Endothelial cell (in vitro differentiated cells): ENCODE results near the gene PGA3. TPM values are rescaled to one million over a fixed set of nuclear protein-coding genes. Genes with fewer than 3 reads are reported as not detected.
"Not testable (repeated sequence)": the region's sequence is repeated elsewhere in the genome, so short reads cannot be mapped to it uniquely, and the experiment has no call there.

Experiments
- DNase-seq: peaks from one replicate; pipeline ENCODE4 v3.0.0; 2021; ENCODE audit warnings: low spot score
- H3K27ac Mint-ChIP-seq: one replicate; pipeline ENCODE4 v1.8.0; 2021; ENCODE audit warnings: mixed read lengths, inconsistent platforms; ENCODE audit not compliant: unreplicated experiment
- H3K27me3 Mint-ChIP-seq: one replicate; pipeline ENCODE4 v1.8.0; 2021; ENCODE audit warnings: mild to moderate bottlenecking, moderate library complexity, mixed read lengths, inconsistent platforms; ENCODE audit not compliant: unreplicated experiment
- H3K36me3 Mint-ChIP-seq: one replicate; pipeline ENCODE4 v1.8.0; 2021; ENCODE audit warnings: mild to moderate bottlenecking, low read depth, mixed read lengths, inconsistent platforms; ENCODE audit not compliant: unreplicated experiment
- H3K4me1 Mint-ChIP-seq: one replicate; pipeline ENCODE4 v1.8.0; 2021; ENCODE audit warnings: mild to moderate bottlenecking, mixed read lengths, inconsistent platforms; ENCODE audit not compliant: unreplicated experiment
- H3K4me3 Mint-ChIP-seq: one replicate; pipeline ENCODE4 v1.8.0; 2021; ENCODE audit warnings: mild to moderate bottlenecking, mixed read lengths, inconsistent platforms; ENCODE audit not compliant: unreplicated experiment
- H3K9me3 Mint-ChIP-seq: one replicate; pipeline ENCODE4 v1.8.0; 2021; ENCODE audit warnings: mixed read lengths, inconsistent platforms; ENCODE audit not compliant: unreplicated experiment
- total RNA-seq: library from RNA; stranded (reverse); fragmentation: NEBNext Ultra II Directional; extraction: Animal tissue kit (Norgen Biotek cat#: 25700); gene quantifications from one replicate; pipeline ENCODE4 v1.2.1, GENCODE V29; 2021; ENCODE audit not compliant: unreplicated experiment
- TF ChIP-seq, protein P1 (sequence below): fragments of 200-600 bp; sonication (generic); IDR thresholded peaks from one replicate; pipeline ENCODE4 v1.5.0; 2021; ENCODE audit warnings: antibody characterized with exemption; ENCODE audit not compliant: unreplicated experiment

PGA3 gene
- total RNA-seq, 1 donor from 2014 or later, result 0.80 TPM

DNA sequence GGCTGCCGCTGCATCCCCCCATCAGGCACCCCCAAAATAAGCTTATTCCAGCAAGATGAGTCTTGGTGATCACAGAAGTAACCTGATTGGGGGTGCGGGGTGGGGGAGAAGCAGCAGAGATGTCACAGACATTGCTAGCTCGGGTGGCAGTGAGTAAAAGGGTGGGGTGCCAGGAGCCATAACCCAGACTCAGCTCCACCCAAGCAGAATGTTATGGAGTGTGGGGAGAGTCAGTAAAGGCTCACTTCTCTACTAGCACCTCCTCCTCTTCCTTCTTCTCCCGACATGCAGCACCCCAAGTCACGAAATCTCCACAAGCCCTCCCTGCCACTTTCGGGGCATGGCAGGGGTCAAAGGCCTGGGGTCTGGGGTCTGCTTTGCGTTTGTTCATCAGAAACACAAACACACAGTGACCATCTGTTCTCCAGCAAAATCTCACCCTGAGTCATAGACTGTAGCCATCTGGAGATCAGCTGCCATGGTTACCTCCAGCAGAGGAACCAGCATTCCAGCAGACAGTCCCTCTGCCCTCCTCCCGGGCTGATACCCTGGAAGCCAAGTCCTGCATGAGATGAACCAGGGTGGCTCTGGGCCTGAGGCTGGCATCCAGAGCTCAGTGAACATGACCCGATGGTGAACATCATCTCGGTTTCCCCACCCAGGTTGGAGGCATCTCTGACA, 42.1 kb downstream of the PGA3 start:
- not testable (repeated sequence) for H3K9me3 Mint-ChIP-seq, H3K4me1 Mint-ChIP-seq, H3K36me3 Mint-ChIP-seq, DNase-seq, H3K27me3 Mint-ChIP-seq, H3K27ac Mint-ChIP-seq, H3K4me3 Mint-ChIP-seq

DNA sequence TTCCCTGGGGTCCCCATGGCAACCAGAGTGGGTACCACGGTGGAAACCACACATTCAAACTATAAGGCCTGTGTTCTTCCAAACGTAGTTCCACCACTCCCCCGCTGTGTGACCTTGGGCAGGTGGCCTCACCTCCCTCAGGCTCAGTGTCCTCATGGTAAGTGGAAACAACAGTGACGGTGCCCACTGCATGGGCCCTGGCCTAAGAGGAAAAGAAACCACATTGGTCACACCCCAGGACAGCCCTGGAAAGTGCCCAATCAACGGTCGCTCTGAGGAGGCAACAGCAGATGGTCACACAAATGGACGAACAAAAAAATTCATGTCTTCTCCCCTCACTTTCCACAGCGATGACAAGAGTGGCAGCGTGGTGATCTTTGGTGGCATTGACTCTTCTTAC, 44.8 kb downstream of the PGA3 start:
- H3K27ac Mint-ChIP-seq, H3K9me3 Mint-ChIP-seq, DNase-seq, H3K4me3 Mint-ChIP-seq, H3K4me1 Mint-ChIP-seq, H3K36me3 Mint-ChIP-seq, H3K27me3 Mint-ChIP-seq: not testable (repeated sequence)

DNA sequence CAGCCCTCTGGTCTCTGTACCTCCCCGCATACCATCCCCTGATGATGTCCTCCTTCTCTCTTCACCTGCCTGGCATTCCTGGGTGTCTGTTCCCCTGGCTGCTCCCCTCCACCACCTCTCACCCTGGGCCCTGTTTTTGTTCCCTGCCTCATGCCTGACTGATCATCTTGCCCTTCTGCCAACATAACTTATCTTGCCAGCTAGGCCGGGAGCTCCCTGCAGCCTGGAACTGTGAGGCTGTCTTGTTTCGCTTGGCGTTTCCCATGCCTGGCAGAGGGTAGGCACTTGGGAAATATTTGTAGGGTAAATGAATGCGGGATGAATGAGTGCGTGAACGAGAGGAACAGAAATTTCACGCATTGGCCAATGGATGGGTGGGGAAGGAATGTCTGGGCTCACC, 45.9 kb downstream of the PGA3 start:
- not testable (repeated sequence) for H3K4me1 Mint-ChIP-seq, H3K27me3 Mint-ChIP-seq, DNase-seq, H3K4me3 Mint-ChIP-seq, H3K9me3 Mint-ChIP-seq, H3K27ac Mint-ChIP-seq, H3K36me3 Mint-ChIP-seq

DNA sequence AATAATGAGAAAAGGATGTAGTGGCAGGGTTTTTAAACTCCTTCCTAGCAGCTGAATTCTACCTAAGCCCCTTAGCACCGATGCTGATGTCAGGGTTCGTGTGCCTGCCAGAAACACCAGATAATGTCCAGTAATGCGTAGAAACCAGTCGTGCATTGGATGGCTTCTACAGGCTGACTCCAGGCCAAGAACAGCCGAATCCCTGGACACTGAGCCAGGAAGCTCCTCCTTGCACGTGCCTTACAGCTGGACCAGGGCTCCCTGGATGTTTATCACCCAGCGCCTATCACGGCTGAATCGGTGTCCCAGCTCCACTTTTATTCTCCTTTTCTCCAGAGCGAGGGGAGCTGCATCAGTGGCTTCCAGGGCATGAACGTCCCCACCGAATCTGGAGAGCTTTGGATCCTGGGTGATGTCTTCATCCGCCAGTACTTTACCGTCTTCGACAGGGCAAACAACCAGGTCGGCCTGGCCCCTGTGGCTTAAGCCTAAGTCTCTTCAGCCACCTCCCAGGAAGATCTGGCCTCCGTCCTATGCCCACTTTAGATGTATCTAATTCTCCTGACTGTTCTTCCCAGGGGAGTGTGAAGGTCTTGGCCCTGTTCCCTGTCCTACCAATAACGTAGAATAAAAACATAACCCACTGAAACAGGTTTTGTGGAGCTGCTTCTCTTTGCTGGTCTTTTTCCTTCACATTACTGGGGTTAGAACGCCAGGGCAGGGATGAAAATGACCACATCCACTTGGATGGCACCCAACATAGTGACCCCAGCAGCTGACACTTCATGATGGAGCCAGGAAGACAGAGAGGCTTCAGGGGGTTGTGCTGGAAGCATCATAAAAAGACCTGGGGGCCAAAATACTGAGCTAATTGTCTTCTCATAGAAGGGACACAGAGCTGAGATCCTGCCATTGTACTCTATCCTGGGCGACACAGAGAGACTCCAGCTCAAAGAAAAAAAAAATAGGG, 47.8 kb downstream of the PGA3 start:
- not testable (repeated sequence) for H3K27me3 Mint-ChIP-seq, H3K4me3 Mint-ChIP-seq, H3K36me3 Mint-ChIP-seq, H3K27ac Mint-ChIP-seq, H3K9me3 Mint-ChIP-seq, DNase-seq, H3K4me1 Mint-ChIP-seq

DNA sequence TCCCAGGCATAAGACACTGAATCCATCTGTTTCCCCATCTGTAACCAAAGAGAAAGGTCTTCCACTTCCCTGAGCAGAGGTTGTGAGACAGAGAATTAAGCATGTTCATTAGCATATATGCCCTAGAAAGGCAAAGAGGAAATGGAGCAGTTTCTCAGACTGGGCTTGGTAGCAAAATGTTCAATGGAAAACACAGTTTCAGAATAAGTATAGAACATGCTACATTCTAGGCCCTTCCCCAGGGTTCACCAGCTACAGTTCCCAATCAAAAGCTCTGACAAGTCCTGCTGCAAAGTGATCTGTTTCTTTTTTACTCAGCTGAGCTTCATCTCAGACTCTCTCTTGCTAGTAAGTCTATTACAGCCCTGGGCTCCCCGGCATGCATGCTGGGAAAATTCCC, 49.0 kb downstream of the PGA3 start:
- not testable (repeated sequence) for H3K4me3 Mint-ChIP-seq, H3K27me3 Mint-ChIP-seq, H3K4me1 Mint-ChIP-seq, H3K9me3 Mint-ChIP-seq, H3K27ac Mint-ChIP-seq, H3K36me3 Mint-ChIP-seq, DNase-seq

DNA sequence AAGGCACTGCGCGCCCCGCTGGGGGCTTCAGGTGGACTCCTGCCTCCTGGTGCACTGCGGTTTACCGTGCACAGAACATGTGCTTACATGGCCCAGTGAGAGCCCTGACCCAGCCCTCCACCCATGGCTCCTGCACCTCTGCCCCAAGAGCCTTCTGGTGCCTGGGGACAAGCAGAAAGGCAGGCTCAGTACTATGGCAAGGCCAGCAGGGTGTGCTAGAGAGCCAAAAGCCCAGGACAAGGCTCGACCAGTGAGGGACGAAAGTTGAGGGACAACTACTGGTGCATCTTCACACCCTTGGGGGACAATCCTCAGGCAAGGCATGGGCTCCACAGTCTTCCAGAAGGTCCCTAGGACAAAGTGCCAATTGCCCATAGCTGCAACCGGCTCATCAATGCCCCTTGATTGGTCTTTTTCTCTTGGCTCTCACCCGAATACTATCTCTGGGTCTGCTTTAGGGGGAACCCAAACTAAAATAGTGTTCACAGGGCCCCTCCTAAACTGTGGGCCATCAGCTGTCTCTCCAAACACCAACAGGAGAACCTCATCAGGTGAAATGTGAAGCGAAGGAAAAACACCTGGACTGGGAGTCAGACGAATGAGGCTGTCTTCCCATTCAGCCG, 51.2 kb downstream of the PGA3 start:
- peak; percentile 77 for DNase-seq
- peaks cover 8% of the 10 kb centered on the region for H3K36me3 Mint-ChIP-seq
- H3K27ac Mint-ChIP-seq, result no peak overlapping the region
- peaks cover 4% of the 10 kb centered on the region for H3K27me3 Mint-ChIP-seq
- H3K4me3 Mint-ChIP-seq, result no peak overlapping the region
- no peaks in the 10 kb centered on the region for H3K9me3 Mint-ChIP-seq
- TF ChIP-seq, protein P1, sequence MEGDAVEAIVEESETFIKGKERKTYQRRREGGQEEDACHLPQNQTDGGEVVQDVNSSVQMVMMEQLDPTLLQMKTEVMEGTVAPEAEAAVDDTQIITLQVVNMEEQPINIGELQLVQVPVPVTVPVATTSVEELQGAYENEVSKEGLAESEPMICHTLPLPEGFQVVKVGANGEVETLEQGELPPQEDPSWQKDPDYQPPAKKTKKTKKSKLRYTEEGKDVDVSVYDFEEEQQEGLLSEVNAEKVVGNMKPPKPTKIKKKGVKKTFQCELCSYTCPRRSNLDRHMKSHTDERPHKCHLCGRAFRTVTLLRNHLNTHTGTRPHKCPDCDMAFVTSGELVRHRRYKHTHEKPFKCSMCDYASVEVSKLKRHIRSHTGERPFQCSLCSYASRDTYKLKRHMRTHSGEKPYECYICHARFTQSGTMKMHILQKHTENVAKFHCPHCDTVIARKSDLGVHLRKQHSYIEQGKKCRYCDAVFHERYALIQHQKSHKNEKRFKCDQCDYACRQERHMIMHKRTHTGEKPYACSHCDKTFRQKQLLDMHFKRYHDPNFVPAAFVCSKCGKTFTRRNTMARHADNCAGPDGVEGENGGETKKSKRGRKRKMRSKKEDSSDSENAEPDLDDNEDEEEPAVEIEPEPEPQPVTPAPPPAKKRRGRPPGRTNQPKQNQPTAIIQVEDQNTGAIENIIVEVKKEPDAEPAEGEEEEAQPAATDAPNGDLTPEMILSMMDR, result peak; percentile 76
- no peaks in the 10 kb centered on the region for H3K4me1 Mint-ChIP-seq

DNA sequence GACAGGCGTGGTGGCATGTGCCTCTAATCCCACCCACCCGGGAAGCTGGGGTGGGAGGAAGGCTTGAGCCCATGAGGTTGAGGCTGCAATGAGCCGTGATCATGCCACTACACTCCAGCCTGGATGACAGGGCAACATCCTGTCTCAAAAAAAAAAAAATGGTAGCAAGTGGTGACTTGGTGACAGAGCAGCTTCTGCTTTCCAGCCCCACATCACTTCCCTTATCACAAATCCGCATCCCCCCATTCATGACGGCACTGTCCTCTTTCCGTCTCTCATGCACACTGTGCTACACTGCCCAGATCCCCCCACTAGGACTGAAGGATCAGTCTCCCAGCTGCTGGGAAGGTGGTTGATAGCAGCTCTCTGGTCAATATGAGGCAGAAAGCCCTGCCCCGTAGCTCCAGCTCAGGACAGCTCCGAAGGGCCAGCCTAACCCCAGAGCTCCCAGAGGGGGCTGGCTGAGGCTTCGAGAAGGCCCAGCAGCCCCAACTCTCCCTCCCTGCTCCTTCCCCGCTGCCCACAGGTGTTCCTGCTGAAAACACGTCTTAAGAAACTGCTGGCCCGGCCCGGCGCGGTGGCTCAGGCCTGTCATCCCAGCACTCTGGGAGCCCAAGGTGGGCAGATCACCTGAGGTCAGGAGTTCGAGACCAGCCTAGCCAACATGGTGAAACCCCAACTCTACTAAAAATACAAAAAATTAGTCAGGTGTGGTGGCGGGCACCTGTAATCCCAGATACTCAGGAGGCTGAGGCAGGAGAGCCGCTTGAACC, 53.6 kb downstream of the PGA3 start:
- Mint-ChIP-seq H3K9me3 (no peaks in the 10 kb centered on the region), H3K36me3 (peaks cover 12% of the 10 kb centered on the region), H3K27me3 (peaks cover 2% of the 10 kb centered on the region), H3K27ac (no peak overlapping the region), H3K4me1 (no peaks in the 10 kb centered on the region), H3K4me3 (no peak overlapping the region)
- DNase-seq, result no peak
- TF ChIP-seq, protein P1, result no peak
